ENCODE measurements around the gene JUN. TPM values are rescaled to one million over a fixed set of nuclear protein-coding genes. Genes with fewer than 3 reads are reported as not detected.

JUN gene
- total and polyA plus RNA-seq, 2 experiments from 2014 or later, result 189 to 351 TPM

DNA sequence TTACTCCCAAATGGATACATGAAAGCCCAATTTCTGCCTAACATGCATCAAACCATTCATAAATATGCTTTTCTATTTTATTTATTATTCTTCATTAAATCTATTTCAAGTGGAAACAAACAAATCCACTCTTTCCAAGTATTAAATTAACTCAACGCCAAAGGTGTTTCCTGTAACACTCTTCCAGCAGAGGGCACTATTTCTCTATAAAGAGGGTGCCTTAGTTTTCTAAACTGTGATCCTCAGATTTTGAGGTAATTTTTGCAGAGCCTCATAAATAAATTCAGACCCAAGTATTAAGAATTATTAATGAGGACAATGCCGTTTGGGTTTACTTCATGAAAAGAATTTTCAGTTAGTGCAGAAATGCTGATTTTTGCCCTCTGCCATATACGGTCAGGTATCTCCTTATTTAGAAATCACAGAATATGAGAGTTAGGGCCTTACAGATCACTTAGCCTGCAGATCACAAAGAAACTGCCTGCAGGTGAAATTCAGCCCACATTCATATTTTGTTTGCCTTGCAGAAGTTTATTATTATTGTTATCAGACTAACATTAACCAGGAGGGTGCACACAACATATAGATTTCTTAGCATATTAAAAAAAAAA lies 43.9 kb downstream of the JUN start:
- Histone ChIP-seq H3K4me1 (ENCODE audit: insufficient read depth) (peaks cover 3% of the 10 kb centered on the region), H3K9me2 (replicated peaks; ENCODE audit: insufficient read depth) (no peaks in the 10 kb centered on the region), H2AFZ (no peak overlapping the region), H3K36me3 (replicated peaks; ENCODE audit: insufficient read depth, low read depth) (no peaks in the 10 kb centered on the region), H3K4me3 (no peak overlapping the region), H3K27me3 (no peaks in the 10 kb centered on the region), H3K4me2 (no peak overlapping the region), H4K20me1 (ENCODE audit: insufficient read depth, poor library complexity, severe bottlenecking) (no peaks in the 10 kb centered on the region), H3K27ac (no peak overlapping the region), H3K79me2 (no peaks in the 10 kb centered on the region), H3K9me3 (ENCODE audit: low read depth) (no peaks in the 10 kb centered on the region)
- TF ChIP-seq EZH2phosphoT487 (IDR thresholded peaks at IDR 0.05; ENCODE audit: low read depth, severe bottlenecking, unreplicated experiment), result no peak
- no peak for TF ChIP-seq EZH2 (IDR thresholded peaks at IDR 0.05; ENCODE audit: borderline replicate concordance)
- TF ChIP-seq, protein P1, sequence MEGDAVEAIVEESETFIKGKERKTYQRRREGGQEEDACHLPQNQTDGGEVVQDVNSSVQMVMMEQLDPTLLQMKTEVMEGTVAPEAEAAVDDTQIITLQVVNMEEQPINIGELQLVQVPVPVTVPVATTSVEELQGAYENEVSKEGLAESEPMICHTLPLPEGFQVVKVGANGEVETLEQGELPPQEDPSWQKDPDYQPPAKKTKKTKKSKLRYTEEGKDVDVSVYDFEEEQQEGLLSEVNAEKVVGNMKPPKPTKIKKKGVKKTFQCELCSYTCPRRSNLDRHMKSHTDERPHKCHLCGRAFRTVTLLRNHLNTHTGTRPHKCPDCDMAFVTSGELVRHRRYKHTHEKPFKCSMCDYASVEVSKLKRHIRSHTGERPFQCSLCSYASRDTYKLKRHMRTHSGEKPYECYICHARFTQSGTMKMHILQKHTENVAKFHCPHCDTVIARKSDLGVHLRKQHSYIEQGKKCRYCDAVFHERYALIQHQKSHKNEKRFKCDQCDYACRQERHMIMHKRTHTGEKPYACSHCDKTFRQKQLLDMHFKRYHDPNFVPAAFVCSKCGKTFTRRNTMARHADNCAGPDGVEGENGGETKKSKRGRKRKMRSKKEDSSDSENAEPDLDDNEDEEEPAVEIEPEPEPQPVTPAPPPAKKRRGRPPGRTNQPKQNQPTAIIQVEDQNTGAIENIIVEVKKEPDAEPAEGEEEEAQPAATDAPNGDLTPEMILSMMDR (IDR thresholded peaks at IDR 0.05; ENCODE audit: poor library complexity), result peak; percentile 90
- 28% methylated on average over 3 of the region's 3 CpGs for WGBS (ENCODE audit: low lambda C conversion rate, missing lambda C conversion rate)
- peak; percentile 88 for DNase-seq (ENCODE audit: low spot score)

- H3K9me2 ChIP-seq (replicated peaks; ENCODE audit: insufficient read depth), result no peaks in the 10 kb centered on the region
- H4K20me1 ChIP-seq (ENCODE audit: insufficient read depth, poor library complexity, severe bottlenecking), result no peaks in the 10 kb centered on the region
- no peak overlapping the region for H3K4me2 ChIP-seq
- H3K79me2 ChIP-seq, result no peaks in the 10 kb centered on the region
- no peak overlapping the region for H3K4me3 ChIP-seq
- no peak overlapping the region for H2AFZ ChIP-seq
- DNase-seq (ENCODE audit: low spot score), result no peak
- no peaks in the 10 kb centered on the region for H3K27me3 ChIP-seq
- H3K4me1 ChIP-seq (ENCODE audit: insufficient read depth), result peaks cover 3% of the 10 kb centered on the region
- no peak overlapping the region for H3K27ac ChIP-seq
- H3K9me3 ChIP-seq (ENCODE audit: low read depth), result no peaks in the 10 kb centered on the region
- 79% methylated on average over 3 of the region's 3 CpGs for WGBS (ENCODE audit: low lambda C conversion rate, missing lambda C conversion rate)
- TF ChIP-seq EZH2phosphoT487 (IDR thresholded peaks at IDR 0.05; ENCODE audit: low read depth, severe bottlenecking, unreplicated experiment) (no peak), EZH2 (IDR thresholded peaks at IDR 0.05; ENCODE audit: borderline replicate concordance) (no peak)
- TF ChIP-seq, protein P1 (IDR thresholded peaks at IDR 0.05; ENCODE audit: poor library complexity), result no peak
- no peaks in the 10 kb centered on the region for H3K36me3 ChIP-seq (replicated peaks; ENCODE audit: insufficient read depth, low read depth)
These were observed 45.0 kb downstream of the JUN start for GRCh38 chr1:58738876-58739275.

GRCh38 chr1:58735586-58735985 lies 48.3 kb downstream of the JUN start:
- no peaks in the 10 kb centered on the region for H3K79me2 ChIP-seq
- no peak overlapping the region for H3K4me3 ChIP-seq
- peaks cover 3% of the 10 kb centered on the region for H3K4me1 ChIP-seq (ENCODE audit: insufficient read depth)
- WGBS (ENCODE audit: low lambda C conversion rate, missing lambda C conversion rate), result 94% methylated on average over 5 of the region's 5 CpGs
- no peak for DNase-seq (ENCODE audit: low spot score)
- no peak overlapping the region for H3K4me2 ChIP-seq
- no peaks in the 10 kb centered on the region for H3K9me3 ChIP-seq (ENCODE audit: low read depth)
- no peak overlapping the region for H3K27ac ChIP-seq
- no peaks in the 10 kb centered on the region for H3K27me3 ChIP-seq
- no peaks in the 10 kb centered on the region for H3K9me2 ChIP-seq (replicated peaks; ENCODE audit: insufficient read depth)
- no peaks in the 10 kb centered on the region for H3K36me3 ChIP-seq (replicated peaks; ENCODE audit: insufficient read depth, low read depth)
- TF ChIP-seq, protein P1 (IDR thresholded peaks at IDR 0.05; ENCODE audit: poor library complexity), result no peak
- TF ChIP-seq EZH2 (IDR thresholded peaks at IDR 0.05; ENCODE audit: borderline replicate concordance) (no peak), EZH2phosphoT487 (IDR thresholded peaks at IDR 0.05; ENCODE audit: low read depth, severe bottlenecking, unreplicated experiment) (no peak)
- no peak overlapping the region for H2AFZ ChIP-seq
- no peaks in the 10 kb centered on the region for H4K20me1 ChIP-seq (ENCODE audit: insufficient read depth, poor library complexity, severe bottlenecking)
